IPS-11a (cell line): Measurements from ENCODE around the gene ESYT2.

ENCODE experiments used
- H3K4me3 ChIP-seq: one replicate; pipeline ENCODE4 v1.5.1; 2013; ENCODE audit warnings: low read depth, low read length, control low read depth

Gene ESYT2

DNA sequence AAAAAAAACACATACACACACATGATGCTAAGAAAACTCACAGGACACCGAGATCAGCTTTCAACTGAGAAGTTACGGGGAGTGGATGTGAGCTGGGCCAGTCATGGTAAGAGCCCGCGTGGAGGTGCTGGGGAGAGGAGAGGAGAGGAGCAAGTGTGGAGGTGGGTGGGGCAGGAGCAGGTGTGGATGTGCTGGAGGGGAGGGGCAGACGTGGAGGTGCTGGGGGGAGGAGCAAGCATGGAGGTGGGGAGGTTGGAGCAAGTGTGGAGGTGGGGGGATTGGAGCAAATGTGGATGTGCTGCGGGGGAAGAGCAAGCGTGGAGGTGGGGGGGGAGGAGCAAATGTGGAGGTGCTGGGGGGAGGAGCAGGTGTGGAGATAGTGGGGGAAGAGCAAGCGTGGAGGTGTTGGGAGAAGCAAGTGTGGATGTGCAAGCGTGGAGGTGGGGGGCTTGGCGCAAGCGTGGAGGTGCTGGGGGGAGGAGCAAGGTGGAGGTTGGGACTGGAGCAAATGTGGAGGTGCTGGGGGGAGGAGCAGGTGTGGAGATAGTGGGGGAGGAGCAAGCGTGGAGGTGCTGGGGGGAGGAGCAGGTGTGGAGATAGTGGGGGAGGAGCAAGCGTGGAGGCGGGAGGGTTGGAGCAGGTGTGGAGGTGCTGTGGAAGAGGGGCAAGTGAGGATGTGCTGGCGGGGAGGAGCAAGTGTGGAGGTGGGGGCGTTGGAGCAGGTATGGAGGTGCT lies 100.2 kb downstream of the ESYT2 start:
- H3K4me3 ChIP-seq = no peak overlapping the region

DNA sequence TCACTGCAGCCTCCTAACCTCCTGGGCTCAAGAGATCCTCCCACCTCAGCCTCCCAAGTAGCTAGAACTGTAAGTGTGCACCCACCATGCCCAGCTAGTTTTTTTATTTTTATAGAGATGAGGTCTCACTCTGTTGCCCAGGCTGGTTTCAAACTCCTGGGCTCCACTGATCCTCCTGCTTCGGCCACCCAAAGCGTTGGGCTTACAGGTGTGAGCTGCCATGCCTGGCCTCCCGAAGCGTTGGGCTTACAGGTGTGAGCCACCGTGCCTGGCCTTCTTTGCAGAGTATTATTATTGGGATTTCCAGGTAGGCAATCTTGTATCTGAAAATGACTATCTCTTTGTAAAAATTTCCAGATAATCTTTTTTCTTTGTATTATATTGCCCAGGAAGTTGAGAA lies 101.6 kb downstream of the ESYT2 start:
- H3K4me3 ChIP-seq = no peak overlapping the region

DNA sequence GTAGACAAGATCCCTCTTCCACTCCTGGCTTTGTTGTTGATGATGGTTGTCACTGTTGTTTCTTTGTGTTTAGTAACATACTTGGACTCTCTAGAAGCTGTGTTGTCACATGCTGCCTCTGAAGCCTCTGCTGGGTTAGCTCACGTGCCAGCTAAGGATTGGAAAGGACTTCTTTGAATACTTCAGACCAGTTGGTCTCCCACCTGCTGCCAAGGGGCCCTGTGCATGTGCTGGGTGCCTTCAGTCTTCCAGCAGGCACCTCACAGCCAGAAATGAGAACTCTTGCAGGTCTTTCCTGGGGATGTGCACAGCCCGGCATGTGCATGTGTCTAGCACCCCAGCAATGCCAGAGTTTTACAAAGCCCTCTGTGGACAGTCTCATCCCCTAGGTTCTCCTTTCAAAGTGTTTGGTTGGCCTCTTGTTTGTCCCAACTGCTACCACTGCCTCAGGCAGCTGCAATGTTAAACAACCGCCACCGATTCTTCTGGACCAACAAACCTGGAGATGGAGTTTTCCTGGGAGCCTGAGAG lies 103.0 kb downstream of the ESYT2 start:
- no peak overlapping the region for H3K4me3 ChIP-seq

DNA sequence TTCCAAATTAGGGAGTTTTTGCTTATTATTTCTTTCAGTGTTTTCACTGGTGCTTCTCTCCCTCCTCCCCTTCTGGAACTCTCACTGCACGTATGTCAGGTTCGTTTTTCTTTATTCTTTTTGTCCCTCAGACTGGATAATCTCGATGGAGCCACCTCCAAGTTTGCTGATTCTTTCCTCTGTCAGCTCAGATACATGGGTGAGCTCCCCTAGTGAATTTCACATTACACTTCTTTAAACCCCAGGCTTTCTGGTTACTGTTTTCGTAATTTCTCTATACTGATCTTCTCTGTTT lies 103.9 kb downstream of the ESYT2 start:
- H3K4me3 ChIP-seq = no peak overlapping the region

DNA sequence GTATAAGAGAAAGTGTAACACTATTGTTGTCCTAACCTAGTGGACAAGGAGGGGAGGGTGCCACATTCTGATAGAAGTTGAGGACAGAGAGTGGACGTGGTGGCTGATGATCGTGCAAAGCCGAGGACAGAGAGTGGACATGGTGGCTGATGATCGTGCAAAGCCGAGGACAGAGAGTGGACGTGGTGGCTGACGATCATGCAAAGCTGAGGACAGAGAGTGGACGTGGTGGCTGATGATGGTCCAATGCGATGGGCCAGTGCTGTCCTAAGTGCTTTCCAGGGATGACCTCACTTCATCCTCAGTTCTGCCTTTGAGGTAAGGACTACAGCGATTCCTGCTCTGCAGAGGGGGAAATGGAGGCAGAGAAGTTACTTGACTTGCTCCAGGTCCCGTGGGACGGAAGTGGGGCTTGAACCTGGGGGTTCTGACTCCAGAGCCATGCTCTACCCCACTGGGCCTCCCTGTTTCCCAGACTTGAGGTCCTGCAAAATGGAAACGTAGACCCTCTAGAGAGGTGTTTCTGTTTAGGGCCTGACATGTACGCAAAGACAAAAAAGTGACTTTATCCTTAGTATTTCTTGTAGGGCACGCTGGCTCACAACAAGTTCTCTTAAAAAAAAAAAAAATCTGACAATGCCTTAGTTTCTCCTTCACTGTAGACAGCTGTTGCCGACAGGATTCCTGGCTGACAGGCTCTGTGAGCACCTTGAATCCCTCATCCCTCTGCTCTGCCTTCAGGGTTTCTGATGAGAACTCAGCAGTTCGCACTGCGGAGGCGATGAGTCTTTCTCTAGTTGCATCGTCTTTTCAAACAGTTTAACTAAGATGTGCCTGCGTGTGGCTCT lies 104.4 kb downstream of the ESYT2 start:
- H3K4me3 ChIP-seq = no peak overlapping the region

DNA sequence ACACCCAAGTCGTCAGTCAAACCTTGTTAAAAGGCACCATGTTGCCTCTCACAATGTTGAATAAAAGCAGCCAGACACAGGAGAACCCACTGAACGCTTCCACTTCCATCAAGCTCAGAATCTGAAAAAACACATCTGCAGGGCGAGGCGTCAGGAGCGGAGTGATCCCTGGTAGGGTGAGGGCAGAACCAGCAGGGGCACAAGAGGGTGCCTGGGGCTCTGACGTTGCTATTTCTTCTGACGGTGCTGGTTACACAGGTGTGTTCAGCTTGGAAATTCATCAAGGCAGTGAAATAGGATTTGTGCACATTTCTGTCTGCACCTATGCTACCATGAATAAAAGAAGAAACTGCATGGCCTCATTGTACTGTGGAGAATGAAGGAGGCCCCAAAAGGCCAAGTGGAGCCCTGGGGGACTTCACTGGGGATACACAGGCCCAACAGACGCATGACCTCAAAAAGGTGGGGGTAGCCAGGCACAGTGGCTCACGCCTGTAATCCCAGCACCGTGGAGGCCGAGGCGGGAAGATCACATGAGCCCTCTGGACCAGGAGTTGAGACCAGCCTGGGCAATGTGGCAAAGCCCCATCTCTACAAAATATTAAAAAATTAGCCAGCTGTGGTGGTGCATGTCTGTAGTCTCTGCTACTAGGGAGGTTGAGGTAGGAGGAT lies 105.5 kb downstream of the ESYT2 start:
- no peak overlapping the region for H3K4me3 ChIP-seq

DNA sequence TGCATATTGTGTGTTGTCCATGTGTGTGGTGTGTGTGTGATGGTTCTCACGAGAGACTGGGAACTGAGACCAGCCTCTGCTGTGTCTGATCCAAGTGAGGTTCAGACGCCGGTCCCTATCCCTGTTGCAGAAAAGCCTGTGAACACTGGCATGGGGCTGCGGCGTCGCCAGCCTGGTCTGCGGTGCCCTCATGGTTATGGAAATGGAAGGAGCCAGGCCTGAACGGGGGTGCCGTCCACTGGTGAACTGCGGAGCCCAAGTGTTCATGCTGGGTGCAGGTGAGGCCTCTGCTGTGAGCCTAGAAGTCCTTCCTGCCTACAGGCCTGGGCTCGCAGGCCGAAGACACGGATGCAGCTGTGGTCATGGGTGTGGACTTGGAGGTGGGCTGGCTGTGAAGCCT lies 106.0 kb downstream of the ESYT2 start:
- no peak overlapping the region for H3K4me3 ChIP-seq

DNA sequence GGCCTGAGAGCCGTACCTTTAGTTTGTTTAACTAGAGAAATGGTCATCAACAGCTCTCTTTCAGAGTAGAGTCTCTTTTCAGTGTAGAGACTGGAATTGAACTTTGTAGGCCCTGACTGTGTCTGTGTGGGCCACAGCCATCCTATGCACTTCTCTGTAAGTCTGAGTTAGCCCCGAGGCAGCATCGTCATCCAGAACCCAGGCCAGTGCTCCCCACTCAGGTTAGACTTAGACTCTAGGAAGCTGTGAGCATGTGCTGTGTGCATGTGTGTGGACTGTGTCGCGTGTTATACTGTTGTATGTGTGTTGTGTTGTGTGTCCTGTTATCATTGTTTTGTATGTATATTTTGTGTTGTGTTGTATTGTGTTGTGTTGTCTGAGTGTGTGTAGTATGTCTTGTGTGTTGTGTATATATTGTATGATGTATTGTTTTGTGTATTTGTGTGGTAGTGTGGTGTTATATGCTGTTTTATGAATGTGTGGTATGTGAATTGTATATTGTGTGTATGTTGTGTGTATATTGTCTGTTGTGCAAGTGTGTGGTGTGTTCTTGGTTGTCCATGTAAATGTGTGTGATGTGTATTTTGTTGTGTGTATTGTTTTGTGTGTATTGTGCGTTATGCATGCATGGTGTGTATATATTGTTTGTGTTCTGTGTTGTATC lies 106.6 kb downstream of the ESYT2 start:
- no peak overlapping the region for H3K4me3 ChIP-seq

DNA sequence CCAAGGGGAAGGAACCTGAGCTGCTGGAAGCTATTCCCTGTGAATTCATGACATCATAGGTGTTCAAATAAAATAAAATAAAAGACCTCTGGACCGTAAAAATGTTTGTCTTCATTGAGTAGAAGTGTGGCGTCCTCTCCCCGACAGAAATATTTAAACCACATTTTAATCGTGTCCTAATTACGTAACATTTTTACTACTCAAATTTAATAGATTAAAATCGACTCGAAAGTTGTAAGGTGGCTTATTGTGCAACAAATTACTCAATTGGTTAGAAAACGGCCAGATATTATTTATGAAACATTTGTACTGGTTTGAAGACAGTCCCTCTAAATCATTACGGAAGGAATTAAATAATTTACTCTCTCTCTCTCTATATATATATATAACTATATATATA lies 109.2 kb downstream of the ESYT2 start:
- H3K4me3 ChIP-seq = no peak overlapping the region

DNA sequence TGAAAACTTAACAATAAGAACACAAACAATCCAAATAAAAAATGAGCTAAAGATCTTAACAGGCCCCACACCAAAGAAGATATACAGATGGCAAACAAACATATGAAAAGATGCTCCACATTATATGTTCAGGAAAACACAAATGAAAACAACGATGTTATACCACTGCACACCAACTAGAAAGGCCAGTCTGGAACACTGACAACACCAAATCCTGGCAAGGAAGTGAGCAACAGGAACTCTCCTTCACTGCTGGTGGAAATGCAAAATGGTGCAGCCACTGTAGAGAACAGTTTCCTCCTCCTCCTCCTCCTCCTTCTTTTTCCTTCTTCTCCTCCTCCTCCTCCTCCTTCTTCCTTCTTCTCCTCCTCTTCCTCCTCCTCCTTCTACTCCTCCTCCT lies 112.5 kb downstream of the ESYT2 start:
- H3K4me3 ChIP-seq = no peak overlapping the region

DNA sequence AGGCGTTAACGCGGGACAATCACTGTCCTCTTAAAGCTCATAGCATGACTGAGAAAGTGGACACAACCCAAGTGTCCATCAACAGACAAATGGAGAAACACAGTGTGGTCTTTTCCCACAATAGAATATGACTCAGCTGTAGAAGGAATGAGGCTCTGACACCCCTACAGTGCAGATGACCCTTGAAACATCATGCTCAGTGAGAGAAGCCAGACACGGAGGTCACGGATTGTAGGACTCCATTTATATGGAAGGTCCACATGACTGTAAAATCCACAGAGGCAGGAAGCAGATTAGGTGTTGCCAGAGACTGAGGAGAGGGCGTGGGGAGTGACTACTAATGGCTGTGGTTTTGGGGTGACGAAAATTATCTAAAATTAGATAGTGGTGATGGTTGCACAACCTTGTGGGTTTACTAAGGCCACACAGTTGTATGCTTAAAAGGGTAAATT lies 118.6 kb downstream of the ESYT2 start:
- no peak overlapping the region for H3K4me3 ChIP-seq

DNA sequence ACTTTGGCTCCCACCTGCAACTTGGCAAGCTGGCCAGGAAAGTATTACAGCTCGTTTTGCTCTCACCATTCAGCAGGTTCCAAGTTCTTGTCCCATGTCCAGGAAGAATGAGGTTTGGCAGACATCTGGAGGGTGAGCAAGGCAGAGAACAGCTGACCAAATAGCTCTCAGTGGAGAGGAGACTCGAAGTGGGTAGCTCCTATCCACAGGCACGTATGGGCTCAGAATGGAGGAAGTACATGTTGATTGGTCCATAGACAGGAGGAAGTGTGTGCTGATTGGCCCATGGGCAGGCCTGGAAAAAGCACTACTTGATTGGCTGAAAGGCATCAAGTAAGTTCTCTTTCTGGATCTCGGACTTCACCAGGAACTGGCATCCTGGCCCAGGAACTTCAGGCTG lies 121.7 kb downstream of the ESYT2 start:
- H3K4me3 ChIP-seq = no peak overlapping the region

DNA sequence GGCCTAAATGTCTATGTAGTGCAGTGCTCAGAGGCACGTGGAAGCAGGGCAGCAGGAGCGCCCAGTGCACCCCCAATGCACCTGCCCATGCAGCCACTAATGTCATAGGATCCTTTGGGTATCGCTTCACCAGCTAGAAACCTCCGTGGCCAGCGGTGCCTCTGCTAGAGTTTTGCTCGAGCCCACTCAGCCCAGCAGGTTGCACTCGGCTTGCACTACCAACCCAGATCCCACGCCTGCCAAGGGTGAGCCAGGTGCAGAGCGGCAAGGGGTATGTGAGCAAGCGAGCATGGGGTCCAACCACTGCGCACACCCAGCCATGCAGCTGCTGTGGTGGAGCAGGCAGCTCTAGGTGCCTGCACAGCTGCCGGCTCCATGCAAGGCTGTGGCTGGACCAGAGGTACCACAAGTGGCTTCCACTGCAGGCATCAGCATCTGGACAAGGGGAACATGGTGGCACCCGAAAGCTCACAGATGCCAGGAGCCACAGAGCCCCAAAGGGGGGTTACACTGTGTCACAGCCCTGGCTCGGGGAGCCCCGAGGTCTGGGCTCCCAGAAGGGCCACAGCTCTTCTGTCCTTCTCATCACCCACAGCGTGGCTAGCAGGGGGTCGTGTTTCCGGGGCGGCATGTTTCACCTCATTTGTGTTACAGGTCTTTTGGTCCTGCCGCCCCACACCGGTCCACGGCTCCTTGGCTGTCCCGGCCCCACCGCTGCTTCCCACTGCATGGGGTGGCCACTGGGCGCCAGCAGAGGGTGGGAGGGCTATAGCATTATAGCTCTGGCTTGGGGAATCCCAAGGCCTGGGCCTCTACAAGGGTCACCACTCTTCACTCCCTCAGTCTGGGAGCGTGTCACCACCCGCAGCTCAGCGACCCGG lies 122.4 kb downstream of the ESYT2 start:
- no peak overlapping the region for H3K4me3 ChIP-seq

DNA sequence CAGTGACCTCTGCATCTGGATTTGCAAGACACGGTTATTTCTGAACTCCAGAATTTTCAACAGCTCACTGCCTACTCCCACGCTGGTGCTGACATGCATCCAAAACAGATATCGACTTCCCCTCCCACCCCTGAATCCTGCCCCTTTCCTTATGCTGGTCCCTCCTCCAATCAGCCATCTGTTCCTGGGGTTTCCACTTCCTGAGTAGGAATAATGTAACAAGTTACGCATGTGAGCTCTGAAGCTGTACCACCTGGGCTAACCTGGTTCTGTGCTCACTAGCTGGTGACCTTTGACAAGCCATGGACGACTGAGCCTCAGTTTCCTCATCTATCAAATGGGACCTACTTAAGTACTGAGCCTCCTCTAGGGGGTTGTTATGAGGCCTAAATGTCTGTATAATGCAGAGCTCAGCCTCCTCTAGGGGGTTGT lies 123.0 kb downstream of the ESYT2 start:
- no peak overlapping the region for H3K4me3 ChIP-seq

DNA sequence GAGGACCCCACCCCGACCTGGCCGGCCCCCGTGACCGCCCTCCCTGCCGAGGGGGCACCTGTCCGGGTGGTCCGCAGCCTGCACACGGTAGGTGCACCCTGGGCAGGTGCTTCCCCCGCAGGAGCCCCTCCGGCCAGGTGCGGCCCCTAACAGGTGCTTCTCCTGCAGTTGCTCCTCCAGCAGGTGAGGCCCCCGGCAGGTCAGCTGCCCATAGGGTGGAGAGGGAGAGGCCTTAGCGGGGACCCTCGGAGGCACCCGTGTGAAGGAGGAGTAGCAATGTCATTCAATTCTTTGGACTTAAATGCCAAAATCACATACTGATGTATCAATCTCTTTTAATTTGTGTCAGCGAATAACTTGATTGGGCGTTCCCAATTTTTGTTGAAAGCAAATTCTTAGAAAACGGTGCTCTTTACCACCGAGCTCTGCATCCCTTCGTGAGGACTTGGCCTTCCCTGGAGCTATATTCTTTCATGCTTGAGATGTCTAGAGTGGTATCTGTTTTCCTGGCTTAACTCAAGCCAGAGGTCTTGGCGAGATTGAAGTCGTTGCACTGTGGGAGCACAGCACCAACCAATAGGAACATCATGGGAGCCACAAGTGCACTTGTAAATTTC lies 124.0 kb downstream of the ESYT2 start:
- peak overlapping the region; percentile 55 for H3K4me3 ChIP-seq

DNA sequence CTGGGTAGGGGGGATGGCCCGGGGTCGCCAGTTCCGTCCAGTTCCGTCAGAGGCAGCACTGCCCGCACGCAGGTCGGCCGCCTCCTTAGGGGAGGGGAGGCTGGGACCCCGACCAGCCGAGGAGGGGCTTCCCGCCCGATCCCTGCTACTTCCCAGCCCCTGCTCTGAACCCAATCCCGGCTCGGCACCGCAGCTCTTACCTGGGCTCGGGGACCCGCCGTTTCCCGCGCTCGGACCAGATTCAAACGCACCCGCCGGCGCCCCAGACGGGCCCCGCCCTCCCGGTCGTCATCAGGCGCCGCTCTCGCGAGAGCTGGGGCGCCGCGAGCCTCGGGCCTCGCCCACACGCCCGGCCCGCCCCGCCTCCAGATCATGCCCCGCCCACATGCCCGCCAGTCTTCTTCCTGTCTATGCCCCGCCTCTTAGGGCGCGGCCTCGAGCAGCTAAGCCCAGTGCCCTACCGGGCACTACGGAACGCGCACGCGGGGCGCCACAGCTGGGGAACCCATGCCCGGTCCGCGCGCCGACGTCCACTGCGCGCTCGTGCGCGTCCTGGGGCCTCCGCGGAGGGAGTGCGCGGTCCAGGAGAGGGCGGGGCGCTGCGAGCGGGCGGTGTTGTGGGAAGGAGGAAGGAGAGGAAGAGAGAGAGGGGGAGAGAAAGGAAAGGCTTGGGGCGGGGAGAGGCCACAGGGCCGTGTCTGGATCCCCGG lies 124.6 kb downstream of the ESYT2 start, which contains the start of gene NCAPG2:
NCAPG2 (minus strand) TSS at position 281 of the 710 bp plus-strand sequence. CDS start 2,905 bp downstream, outside the sequence.
- H3K4me3 ChIP-seq = peak within 1 kb of the TSS; percentile 95

DNA sequence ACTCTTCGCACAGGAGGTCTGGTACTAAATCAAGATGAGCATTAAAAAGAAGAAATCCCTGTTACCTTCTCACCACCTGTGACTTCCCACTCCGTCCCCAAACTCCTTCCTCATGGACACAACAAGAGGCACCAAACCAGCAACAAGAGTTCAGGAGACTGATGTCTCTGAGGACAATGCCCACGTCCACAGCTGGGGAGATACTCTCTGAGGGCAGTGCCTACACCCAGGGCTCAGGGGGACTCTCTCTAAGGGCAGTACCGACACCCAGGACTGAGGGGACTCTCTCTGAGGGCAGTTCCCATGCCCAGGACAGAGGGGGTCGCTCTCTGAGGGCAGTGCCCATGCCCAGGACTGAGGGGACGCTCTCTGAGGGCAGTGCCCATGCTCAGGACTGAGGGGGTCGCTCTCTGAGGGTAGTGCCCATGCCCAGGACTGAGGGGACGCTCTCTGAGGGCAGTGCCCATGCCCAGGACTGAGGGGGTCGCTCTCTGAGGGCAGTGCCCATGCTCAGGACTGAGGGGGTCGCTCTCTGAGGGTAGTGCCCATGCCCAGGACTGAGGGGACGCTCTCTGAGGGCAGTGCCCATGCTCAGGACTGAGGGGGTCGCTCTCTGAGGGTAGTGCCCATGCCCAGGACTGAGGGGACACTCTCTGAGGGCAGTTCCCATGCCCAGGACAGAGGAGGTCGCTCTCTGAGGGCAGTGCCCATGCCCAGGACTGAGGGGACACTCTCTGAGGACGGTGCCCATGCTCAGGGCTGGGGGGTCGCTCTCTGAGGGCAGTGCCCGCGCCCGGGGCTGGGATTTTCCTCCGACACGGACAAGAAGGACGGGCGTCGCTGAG lies 125.4 kb downstream of the ESYT2 start:
- peak overlapping the region; percentile 95 for H3K4me3 ChIP-seq

DNA sequence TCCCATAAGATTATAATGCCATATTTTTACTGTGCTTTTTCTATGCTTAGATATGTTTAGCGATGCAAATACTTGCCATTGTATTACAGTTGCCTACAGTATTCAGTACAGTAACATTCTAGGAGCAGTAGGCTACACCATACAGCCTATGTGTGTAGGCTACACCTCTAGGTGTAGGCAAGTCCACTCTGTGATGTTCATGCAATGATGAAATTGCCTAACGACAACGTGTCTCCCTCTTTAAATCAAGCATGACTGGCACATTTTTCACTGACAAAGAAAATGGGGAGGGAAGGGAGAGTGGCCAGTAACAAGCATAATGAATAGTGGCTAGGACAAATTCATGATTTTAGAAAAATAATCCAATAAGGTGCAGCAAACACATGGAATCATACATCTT lies 126.4 kb downstream of the ESYT2 start:
- H3K4me3 ChIP-seq = no peak overlapping the region
